ENCODE data around the gene PARVA. TPM values are rescaled to one million over a fixed set of nuclear protein-coding genes. Genes with fewer than 3 reads are reported as not detected.

PARVA gene
- total and polyA plus RNA-seq, 2 of the 8 experiments (the other 6 are each of a cell fraction or from before 2014, with no cell fraction given) = 3.1 to 13.5 TPM

- CTCF ChIA-PET (ENCODE audit: partially characterized antibody) = no interaction called here
- H4K20me1 ChIP-seq (replicated peaks in 1 of 2; ENCODE audit: control insufficient read depth in 1 of 2, insufficient read depth in 2 of 2, low read length in 2 of 2) = no peaks in the 10 kb centered on the region
Observed at GRCh38 chr11:12465332-12465731, 88.0 kb downstream of the PARVA start.

More at GRCh38 chr11:12465332-12465731, 88.0 kb downstream of the PARVA start:
- Histone ChIP-seq H3K9me3 (ENCODE audit: insufficient read depth in 2 of 2, low read depth in 1 of 2, low read length in 1 of 2) (peaks cover 3 to 12% of the 10 kb centered on the region in 2 experiments; a peak in 2 of 4 replicates), H4K5ac (ENCODE audit: insufficient read length, low read depth, low read length) (no peak overlapping the region), H3K4me3 (ENCODE audit: extremely low read depth in 1 of 4, insufficient read depth in 2 of 4, low read depth in 3 of 4, low read length in 4 of 4) (no peak overlapping the region), H3K18ac (ENCODE audit: extremely low read depth, low read length) (no peak overlapping the region), H2BK20ac (ENCODE audit: low read length) (no peak overlapping the region), H3K14ac (ENCODE audit: insufficient read length) (no peak overlapping the region), H2AK5ac (ENCODE audit: low read depth, low read length) (no peak overlapping the region), H3K23me2 (ENCODE audit: low read depth, low read length) (no peaks in the 10 kb centered on the region), H3K4me1 (replicated peaks in 1 of 4; ENCODE audit: control insufficient read depth in 3 of 4, insufficient read depth in 4 of 4, low read length in 3 of 4) (no peaks in the 10 kb centered on the region), H3K36me3 (ENCODE audit: control insufficient read depth in 2 of 4, insufficient read depth in 4 of 4, low read length in 3 of 4) (no peaks in the 10 kb centered on the region), H2BK120ac (replicated peaks; ENCODE audit: low read depth, low read length) (no peak overlapping the region), H3K79me1 (ENCODE audit: low read depth, low read length) (0 out of 2 replicates have a peak, but pooled peaks cover 1% of the 10 kb centered on the region), H2AFZ (ENCODE audit: low read length) (no peak overlapping the region), H3K56ac (replicated peaks; ENCODE audit: insufficient read length, low read depth, low read length) (no peak overlapping the region), H2BK12ac (ENCODE audit: low read depth, low read length) (no peak overlapping the region), H2BK5ac (ENCODE audit: low read depth, low read length) (no peak overlapping the region), H4K91ac (replicated peaks; ENCODE audit: insufficient read length, low read length) (no peak overlapping the region), H3K23ac (ENCODE audit: insufficient read length) (no peak overlapping the region), H2BK15ac (ENCODE audit: low read length) (no peak overlapping the region), H3K4me2 (ENCODE audit: insufficient read depth in 1 of 2, low read depth in 2 of 2, low read length in 2 of 2) (no peak overlapping the region), H3K9ac (replicated peaks in 1 of 4; ENCODE audit: extremely low read depth in 1 of 4, low read depth in 3 of 4, low read length in 3 of 4) (no peak overlapping the region), H3K27ac (ENCODE audit: low read depth, low read length) (no peak overlapping the region), H3K79me2 (ENCODE audit: control insufficient read depth in 1 of 2, insufficient read depth in 2 of 2, low read length in 2 of 2) (no peaks in the 10 kb centered on the region), H4K8ac (ENCODE audit: extremely low read depth, insufficient read depth, low read length) (no peak overlapping the region), H3K27me3 (replicated peaks in 1 of 4; ENCODE audit: control insufficient read depth in 3 of 4, extremely low read depth in 1 of 4, insufficient read depth in 3 of 4, low read length in 3 of 4) (peaks cover 0 to 1% (median 0%) of the 10 kb centered on the region in 4 experiments; a peak in 1 of 7 replicates), H3K4ac (replicated peaks; ENCODE audit: insufficient read length, low read depth, low read length) (no peak overlapping the region)
- DNase-seq (ENCODE audit: low read depth in 1 of 2, low spot score in 2 of 2) (no peak), FAIRE-seq (no peak)
- POLR2A ChIA-PET (ENCODE audit: partially characterized antibody) = no interaction called here
- WGBS, 2 experiments (ENCODE audit: extremely low coverage in 1 of 2, insufficient coverage in 1 of 2, insufficient read length in 1 of 2, insufficient replicate concordance in 2 of 2, low coverage in 1 of 2, low lambda C conversion rate in 2 of 2, missing lambda C conversion rate in 1 of 2) = 95% methylated on average over 2 of the region's 2 CpGs; no CpG with 5 or more reads in 1 of the 2 experiments

Measured in H1 (cell line).